SK-N-MC (cell line): Measurements from ENCODE around the gene ACTR3C.

ENCODE experiments used
- DNase-seq: peaks from one replicate; pipeline ENCODE4 v3.0.0-alpha.2; 2011; ENCODE audit warnings: low read depth, low spot score
- H3K27ac ChIP-seq: fragments of 200-600 bp; sonication (generic); 2 replicates; pipeline ENCODE4 v1.5.1; 2016; ENCODE audit warnings: mixed run types
- H3K36me3 ChIP-seq: fragments of 200-600 bp; sonication (generic); 2 replicates; pipeline ENCODE4 v1.6.1; 2017; ENCODE audit warnings: antibody characterized with exemption, low read length, mixed read lengths; ENCODE audit not compliant: insufficient read depth
- H3K4me3 ChIP-seq: fragments of 200-600 bp; sonication (generic); 2 replicates; pipeline ENCODE4 v1.5.1; 2016
- H3K9ac ChIP-seq: fragments of 200-600 bp; sonication (generic); 2 replicates; pipeline ENCODE4 v1.8.0; 2017; ENCODE audit warnings: mixed run types, mixed read lengths; ENCODE audit not compliant: insufficient read length
- H3K9me3 ChIP-seq: fragments of 200-600 bp; sonication (generic); 2 replicates; pipeline ENCODE4 v1.6.1; 2017; ENCODE audit warnings: low read depth, mild to moderate bottlenecking, antibody characterized with exemption, low read length, moderate library complexity, mixed read lengths
- EZH2 ChIP-seq: fragments of 200-600 bp; sonication (generic); IDR thresholded peaks from one replicate; pipeline ENCODE4 v1.6.1; 2017; ENCODE audit warnings: antibody characterized with exemption
- FOXP2 ChIP-seq: optimal IDR thresholded peaks from 2 replicates; pipeline ENCODE3; 2011; ENCODE audit warnings: mild to moderate bottlenecking, moderate library complexity; ENCODE audit not compliant: insufficient read depth; ENCODE audit errors: extremely low read length, control extremely low read depth
- POLR2AphosphoS5 ChIP-seq: IDR thresholded peaks from 2 replicates; pipeline ENCODE4 v1.6.1; 2012; ENCODE audit warnings: mild to moderate bottlenecking, low read depth, low read length, borderline replicate concordance

ACTR3C gene

GRCh38 chr7:150351587-150352194 is 28.3 kb upstream of the ACTR3C start:
- no peak overlapping the region for H3K4me3 ChIP-seq
- H3K9me3 ChIP-seq, result no peaks in the 10 kb centered on the region
- TF ChIP-seq FOXP2, result no peak
- no peak for TF ChIP-seq POLR2AphosphoS5
- no peak for TF ChIP-seq EZH2
- no peak overlapping the region for H3K9ac ChIP-seq
- H3K36me3 ChIP-seq, result no peaks in the 10 kb centered on the region
- no peak for DNase-seq
- H3K27ac ChIP-seq, result no peak overlapping the region

- Histone ChIP-seq H3K9ac (no peak overlapping the region), H3K36me3 (no peaks in the 10 kb centered on the region), H3K4me3 (no peak overlapping the region), H3K27ac (no peak overlapping the region), H3K9me3 (no peaks in the 10 kb centered on the region; the same call in 1 of the 2 replicates)
- TF ChIP-seq EZH2, result no peak
- no peak for TF ChIP-seq POLR2AphosphoS5
- no peak for TF ChIP-seq FOXP2
- no peak for DNase-seq
Measured at GRCh38 chr7:150346922-150347321, 23.6 kb upstream of the ACTR3C start.

GRCh38 chr7:150345012-150345411 is 21.7 kb upstream of the ACTR3C start:
- TF ChIP-seq FOXP2 (no peak), EZH2 (no peak), POLR2AphosphoS5 (no peak)
- H3K36me3 ChIP-seq, result no peaks in the 10 kb centered on the region
- H3K9ac ChIP-seq, result no peak overlapping the region
- H3K9me3 ChIP-seq, result no peaks in the 10 kb centered on the region; the same call in 1 of the 2 replicates
- H3K4me3 ChIP-seq, result no peak overlapping the region
- no peak for DNase-seq
- H3K27ac ChIP-seq, result no peak overlapping the region

GRCh38 chr7:150344299-150344698 is 21.0 kb upstream of the ACTR3C start:
- Histone ChIP-seq H3K9ac (no peak overlapping the region), H3K36me3 (no peaks in the 10 kb centered on the region), H3K9me3 (no peaks in the 10 kb centered on the region; the same call in 1 of the 2 replicates), H3K27ac (no peak overlapping the region), H3K4me3 (no peak overlapping the region)
- TF ChIP-seq FOXP2, result no peak
- DNase-seq, result no peak

GRCh38 chr7:150343225-150343624 is 19.9 kb upstream of the ACTR3C start:
- H3K36me3 ChIP-seq, result no peaks in the 10 kb centered on the region
- no peaks in the 10 kb centered on the region; the same call in 1 of the 2 replicates for H3K9me3 ChIP-seq
- no peak for TF ChIP-seq EZH2
- TF ChIP-seq POLR2AphosphoS5, result no peak
- no peak for TF ChIP-seq FOXP2
- no peak overlapping the region for H3K9ac ChIP-seq
- DNase-seq, result no peak
- no peak overlapping the region for H3K27ac ChIP-seq
- no peak overlapping the region for H3K4me3 ChIP-seq

GRCh38 chr7:150342121-150342408 is 18.7 kb upstream of the ACTR3C start:
- Histone ChIP-seq H3K9ac (no peak overlapping the region), H3K36me3 (no peaks in the 10 kb centered on the region), H3K4me3 (no peak overlapping the region), H3K27ac (no peak overlapping the region), H3K9me3 (no peaks in the 10 kb centered on the region; the same call in 1 of the 2 replicates)
- TF ChIP-seq FOXP2 (no peak), POLR2AphosphoS5 (no peak), EZH2 (no peak)
- no peak for DNase-seq

GRCh38 chr7:150341263-150342120 is 18.1 kb upstream of the ACTR3C start, which contains the start of gene RARRES2:
Gene RARRES2, minus strand, starts transcription at chr7:150341629. Its CDS starts 1,020 bp downstream, at chr7:150340609.
- no peak within 1 kb of the TSS for H3K27ac ChIP-seq
- no peak within 1 kb of the TSS for H3K4me3 ChIP-seq
- H3K9me3 ChIP-seq, result no peaks in the 10 kb centered on the region; the same call in 1 of the 2 replicates
- no peaks in the 10 kb centered on the region for H3K36me3 ChIP-seq
- no peak within 1 kb of the TSS for H3K9ac ChIP-seq
- TF ChIP-seq POLR2AphosphoS5 (no peak), EZH2 (no peak), FOXP2 (no peak)
- DNase-seq, result no peak

GRCh38 chr7:150340875-150341262 is 17.5 kb upstream of the ACTR3C start:
- no peak overlapping the region for H3K27ac ChIP-seq
- no peaks in the 10 kb centered on the region; the same call in 1 of the 2 replicates for H3K9me3 ChIP-seq
- H3K36me3 ChIP-seq, result no peaks in the 10 kb centered on the region
- no peak overlapping the region for H3K9ac ChIP-seq
- no peak for TF ChIP-seq POLR2AphosphoS5
- TF ChIP-seq EZH2, result no peak
- no peak for TF ChIP-seq FOXP2
- no peak overlapping the region for H3K4me3 ChIP-seq
- DNase-seq, result no peak
